ENCODE measurements around the gene RNF157.

The RNF157 gene

GRCh38 chr17:76174037-76174436 lies 66.3 kb downstream of the RNF157 start:
- no peaks in the 10 kb centered on the region for H3K27me3 ChIP-seq (ENCODE audit: control insufficient read depth in 1 of 2, insufficient read depth in 2 of 2, low read length in 2 of 2)
- H3K27ac ChIP-seq (ENCODE audit: low read depth, low read length), result no peak overlapping the region
- no peak overlapping the region for H3K9ac ChIP-seq (ENCODE audit: low read length)
- H3K4me1 ChIP-seq (ENCODE audit: insufficient read depth, low read length), result no peaks in the 10 kb centered on the region
- no peak overlapping the region for H3K4me3 ChIP-seq (ENCODE audit: low read depth in 1 of 2, low read length in 2 of 2)
- H3K9me3 ChIP-seq (ENCODE audit: low read length), result no peaks in the 10 kb centered on the region
- H3K36me3 ChIP-seq (ENCODE audit: insufficient read depth, low read length), result no peaks in the 10 kb centered on the region

GRCh38 chr17:76173474-76173873 lies 66.8 kb downstream of the RNF157 start:
- H3K9ac ChIP-seq (ENCODE audit: low read length), result no peak overlapping the region
- no peak overlapping the region for H3K27ac ChIP-seq (ENCODE audit: low read depth, low read length)
- H3K4me3 ChIP-seq (ENCODE audit: low read depth in 1 of 2, low read length in 2 of 2), result no peak overlapping the region
- H3K36me3 ChIP-seq (ENCODE audit: insufficient read depth, low read length), result no peaks in the 10 kb centered on the region
- no peaks in the 10 kb centered on the region for H3K9me3 ChIP-seq (ENCODE audit: low read length)
- no peaks in the 10 kb centered on the region for H3K4me1 ChIP-seq (ENCODE audit: insufficient read depth, low read length)
- no peaks in the 10 kb centered on the region for H3K27me3 ChIP-seq (ENCODE audit: control insufficient read depth in 1 of 2, insufficient read depth in 2 of 2, low read length in 2 of 2)

- Histone ChIP-seq H3K27me3 (ENCODE audit: control insufficient read depth in 1 of 2, insufficient read depth in 2 of 2, low read length in 2 of 2) (no peaks in the 10 kb centered on the region), H3K27ac (ENCODE audit: low read depth, low read length) (no peak overlapping the region), H3K9me3 (ENCODE audit: low read length) (no peaks in the 10 kb centered on the region), H3K4me1 (ENCODE audit: insufficient read depth, low read length) (no peaks in the 10 kb centered on the region), H3K9ac (ENCODE audit: low read length) (no peak overlapping the region), H3K36me3 (ENCODE audit: insufficient read depth, low read length) (no peaks in the 10 kb centered on the region), H3K4me3 (ENCODE audit: low read depth in 1 of 2, low read length in 2 of 2) (no peak overlapping the region)
Observed at GRCh38 chr17:76171706-76172105, 68.6 kb downstream of the RNF157 start.

- Histone ChIP-seq H3K9ac (ENCODE audit: low read length) (no peak overlapping the region), H3K27ac (ENCODE audit: low read depth, low read length) (no peak overlapping the region), H3K27me3 (ENCODE audit: control insufficient read depth in 1 of 2, insufficient read depth in 2 of 2, low read length in 2 of 2) (no peaks in the 10 kb centered on the region), H3K4me1 (ENCODE audit: insufficient read depth, low read length) (no peaks in the 10 kb centered on the region), H3K36me3 (ENCODE audit: insufficient read depth, low read length) (no peaks in the 10 kb centered on the region), H3K4me3 (ENCODE audit: low read depth in 1 of 2, low read length in 2 of 2) (no peak overlapping the region), H3K9me3 (ENCODE audit: low read length) (no peaks in the 10 kb centered on the region)
Observed at GRCh38 chr17:76170114-76170513, 70.2 kb downstream of the RNF157 start.

GRCh38 chr17:76166906-76167305 lies 73.4 kb downstream of the RNF157 start:
- Histone ChIP-seq H3K4me1 (ENCODE audit: insufficient read depth, low read length) (no peaks in the 10 kb centered on the region), H3K9me3 (ENCODE audit: low read length) (no peaks in the 10 kb centered on the region), H3K27ac (ENCODE audit: low read depth, low read length) (no peak overlapping the region), H3K36me3 (ENCODE audit: insufficient read depth, low read length) (no peaks in the 10 kb centered on the region), H3K9ac (ENCODE audit: low read length) (no peak overlapping the region), H3K27me3 (ENCODE audit: control insufficient read depth in 1 of 2, insufficient read depth in 2 of 2, low read length in 2 of 2) (no peaks in the 10 kb centered on the region), H3K4me3 (ENCODE audit: low read depth in 1 of 2, low read length in 2 of 2) (no peak overlapping the region)

- H3K9me3 ChIP-seq (ENCODE audit: low read length), result no peaks in the 10 kb centered on the region
- H3K4me1 ChIP-seq (ENCODE audit: insufficient read depth, low read length), result no peaks in the 10 kb centered on the region
- H3K4me3 ChIP-seq (ENCODE audit: low read depth in 1 of 2, low read length in 2 of 2), result no peak overlapping the region
- no peak overlapping the region for H3K9ac ChIP-seq (ENCODE audit: low read length)
- no peaks in the 10 kb centered on the region for H3K36me3 ChIP-seq (ENCODE audit: insufficient read depth, low read length)
- H3K27ac ChIP-seq (ENCODE audit: low read depth, low read length), result no peak overlapping the region
- H3K27me3 ChIP-seq (ENCODE audit: control insufficient read depth in 1 of 2, insufficient read depth in 2 of 2, low read length in 2 of 2), result no peaks in the 10 kb centered on the region
Observed at GRCh38 chr17:76166168-76166567, 74.1 kb downstream of the RNF157 start.

GRCh38 chr17:76164331-76164730 lies 76.0 kb downstream of the RNF157 start:
- H3K27me3 ChIP-seq (ENCODE audit: control insufficient read depth in 1 of 2, insufficient read depth in 2 of 2, low read length in 2 of 2), result no peaks in the 10 kb centered on the region

GRCh38 chr17:76163919-76164318 lies 76.4 kb downstream of the RNF157 start:
- no peak overlapping the region for H3K9ac ChIP-seq (ENCODE audit: low read length)
- H3K27me3 ChIP-seq (ENCODE audit: control insufficient read depth in 1 of 2, insufficient read depth in 2 of 2, low read length in 2 of 2), result no peaks in the 10 kb centered on the region
- no peaks in the 10 kb centered on the region for H3K9me3 ChIP-seq (ENCODE audit: low read length)
- H3K4me3 ChIP-seq (ENCODE audit: low read depth in 1 of 2, low read length in 2 of 2), result no peak overlapping the region
- no peaks in the 10 kb centered on the region for H3K36me3 ChIP-seq (ENCODE audit: insufficient read depth, low read length)
- no peak overlapping the region for H3K27ac ChIP-seq (ENCODE audit: low read depth, low read length)
- H3K4me1 ChIP-seq (ENCODE audit: insufficient read depth, low read length), result no peaks in the 10 kb centered on the region

More at GRCh38 chr17:76164331-76164730, 76.0 kb downstream of the RNF157 start:
- Histone ChIP-seq H3K9me3 (ENCODE audit: low read length) (no peaks in the 10 kb centered on the region), H3K4me3 (ENCODE audit: low read depth in 1 of 2, low read length in 2 of 2) (no peak overlapping the region), H3K4me1 (ENCODE audit: insufficient read depth, low read length) (no peaks in the 10 kb centered on the region), H3K9ac (ENCODE audit: low read length) (no peak overlapping the region), H3K27ac (ENCODE audit: low read depth, low read length) (no peak overlapping the region), H3K36me3 (ENCODE audit: insufficient read depth, low read length) (no peaks in the 10 kb centered on the region)

GRCh38 chr17:76161619-76162266 lies 78.5 kb downstream of the RNF157 start:
- Histone ChIP-seq H3K9ac (ENCODE audit: low read length) (no peak overlapping the region), H3K27me3 (ENCODE audit: control insufficient read depth in 1 of 2, insufficient read depth in 2 of 2, low read length in 2 of 2) (no peaks in the 10 kb centered on the region), H3K9me3 (ENCODE audit: low read length) (no peaks in the 10 kb centered on the region), H3K36me3 (ENCODE audit: insufficient read depth, low read length) (no peaks in the 10 kb centered on the region), H3K27ac (ENCODE audit: low read depth, low read length) (no peak overlapping the region), H3K4me3 (ENCODE audit: low read depth in 1 of 2, low read length in 2 of 2) (no peak overlapping the region), H3K4me1 (ENCODE audit: insufficient read depth, low read length) (no peaks in the 10 kb centered on the region)

GRCh38 chr17:76160896-76161528 lies 79.3 kb downstream of the RNF157 start:
- no peak overlapping the region for H3K9ac ChIP-seq (ENCODE audit: low read length)

GRCh38 chr17:76159157-76159556 lies 81.1 kb downstream of the RNF157 start:
- Histone ChIP-seq H3K27me3 (ENCODE audit: control insufficient read depth in 1 of 2, insufficient read depth in 2 of 2, low read length in 2 of 2) (no peaks in the 10 kb centered on the region), H3K9ac (ENCODE audit: low read length) (no peak overlapping the region), H3K27ac (ENCODE audit: low read depth, low read length) (no peak overlapping the region), H3K4me1 (ENCODE audit: insufficient read depth, low read length) (no peaks in the 10 kb centered on the region), H3K36me3 (ENCODE audit: insufficient read depth, low read length) (no peaks in the 10 kb centered on the region), H3K4me3 (ENCODE audit: low read depth in 1 of 2, low read length in 2 of 2) (no peak overlapping the region), H3K9me3 (ENCODE audit: low read length) (no peaks in the 10 kb centered on the region)

More at GRCh38 chr17:76160896-76161528, 79.3 kb downstream of the RNF157 start:
- no peaks in the 10 kb centered on the region for H3K9me3 ChIP-seq (ENCODE audit: low read length)
- H3K4me3 ChIP-seq (ENCODE audit: low read depth in 1 of 2, low read length in 2 of 2), result no peak overlapping the region
- no peaks in the 10 kb centered on the region for H3K36me3 ChIP-seq (ENCODE audit: insufficient read depth, low read length)
- H3K27me3 ChIP-seq (ENCODE audit: control insufficient read depth in 1 of 2, insufficient read depth in 2 of 2, low read length in 2 of 2), result no peaks in the 10 kb centered on the region
- no peak overlapping the region for H3K27ac ChIP-seq (ENCODE audit: low read depth, low read length)
- H3K4me1 ChIP-seq (ENCODE audit: insufficient read depth, low read length), result no peaks in the 10 kb centered on the region

- Histone ChIP-seq H3K27ac (ENCODE audit: low read depth, low read length) (no peak overlapping the region), H3K9me3 (ENCODE audit: low read length) (no peaks in the 10 kb centered on the region), H3K4me3 (ENCODE audit: low read depth in 1 of 2, low read length in 2 of 2) (no peak overlapping the region), H3K36me3 (ENCODE audit: insufficient read depth, low read length) (no peaks in the 10 kb centered on the region), H3K4me1 (ENCODE audit: insufficient read depth, low read length) (no peaks in the 10 kb centered on the region), H3K27me3 (ENCODE audit: control insufficient read depth in 1 of 2, insufficient read depth in 2 of 2, low read length in 2 of 2) (no peaks in the 10 kb centered on the region), H3K9ac (ENCODE audit: low read length) (no peak overlapping the region)
Observed at GRCh38 chr17:76157759-76158158, 82.5 kb downstream of the RNF157 start.
